ENCODE data around the gene IL6ST. TPM values are rescaled to one million over a fixed set of nuclear protein-coding genes. Genes with fewer than 3 reads are reported as not detected.

Gene IL6ST
- total and polyA plus RNA-seq, 10 of the 15 experiments (the other 5 are each of a cell fraction or from before 2014, with no cell fraction given): 1.5 to 139 (median 13.0) TPM

DNA sequence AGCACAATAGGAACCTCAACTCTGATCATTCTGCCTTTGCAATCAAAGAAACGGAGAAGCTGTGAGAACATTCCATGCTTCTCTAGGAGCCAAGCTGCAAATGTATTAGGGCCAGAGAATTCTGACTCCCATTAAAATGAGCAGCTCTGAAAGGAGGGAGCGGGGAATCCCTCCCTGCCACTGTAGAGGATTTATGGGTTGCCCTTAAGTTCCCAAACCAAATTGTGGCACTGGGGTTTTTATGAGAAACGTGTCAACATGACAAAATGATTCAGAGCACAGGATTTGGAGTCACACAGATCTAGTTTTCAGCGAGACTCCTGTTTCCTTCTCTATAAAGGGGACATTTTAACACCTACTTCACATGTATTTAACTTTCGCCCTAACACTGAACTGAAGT lies 1.8 kb downstream of the IL6ST start:
- no peaks in the 10 kb centered on the region for H3K9me3 ChIP-seq (replicated peaks; ENCODE audit: control insufficient read depth, insufficient read depth, low read length)
- POLR2A ChIA-PET: interaction anchor here (0.9 to 3.5 kb wide), 9 partner anchors 10 to 112 kb away, joined by 3 to 26 read pairs (median 3); no protein-coding TSS in a partner anchor
- WGBS (ENCODE audit: insufficient coverage, insufficient replicate concordance, low lambda C conversion rate, missing lambda C conversion rate): 24% methylated on average over 5 of the region's 5 CpGs
- H4K20me1 ChIP-seq (ENCODE audit: control insufficient read depth, insufficient read depth): no peaks in the 10 kb centered on the region
- peak overlapping the region; percentile 93 for H3K4me3 ChIP-seq
- TF ChIP-seq POLR2AphosphoS5 (IDR thresholded peaks at IDR 0.05; ENCODE audit: low read length) (peak; percentile 54; the same call in 1 of the 2 replicates), LARP7 (IDR thresholded peaks at IDR 0.05) (peak; percentile 50; the same call in 1 of the 2 replicates), ZNF24 (IDR thresholded peaks at IDR 0.05) (peak; percentile 70; the same call in 1 of the 2 replicates), HDAC2 (IDR thresholded peaks at IDR 0.05) (no peak), BHLHE40 (IDR thresholded peaks at IDR 0.05; ENCODE audit: borderline replicate concordance in 1 of 2, low read depth in 2 of 2, low read length in 1 of 2) (peak in 1 of 2 experiments; percentile 22; a peak in 1 of 4 replicates), ZNF207 (IDR thresholded peaks at IDR 0.05; ENCODE audit: borderline replicate concordance) (0 out of 2 replicates have a peak, but pooled peaks have one; percentile 23), MXI1 (IDR thresholded peaks at IDR 0.05; ENCODE audit: low read depth, low read length) (no peak), BCL11A (IDR thresholded peaks at IDR 0.05; ENCODE audit: low read depth, low read length) (0 out of 2 replicates have a peak, but pooled peaks have one; percentile 5)
- TF ChIP-seq, protein P1, sequence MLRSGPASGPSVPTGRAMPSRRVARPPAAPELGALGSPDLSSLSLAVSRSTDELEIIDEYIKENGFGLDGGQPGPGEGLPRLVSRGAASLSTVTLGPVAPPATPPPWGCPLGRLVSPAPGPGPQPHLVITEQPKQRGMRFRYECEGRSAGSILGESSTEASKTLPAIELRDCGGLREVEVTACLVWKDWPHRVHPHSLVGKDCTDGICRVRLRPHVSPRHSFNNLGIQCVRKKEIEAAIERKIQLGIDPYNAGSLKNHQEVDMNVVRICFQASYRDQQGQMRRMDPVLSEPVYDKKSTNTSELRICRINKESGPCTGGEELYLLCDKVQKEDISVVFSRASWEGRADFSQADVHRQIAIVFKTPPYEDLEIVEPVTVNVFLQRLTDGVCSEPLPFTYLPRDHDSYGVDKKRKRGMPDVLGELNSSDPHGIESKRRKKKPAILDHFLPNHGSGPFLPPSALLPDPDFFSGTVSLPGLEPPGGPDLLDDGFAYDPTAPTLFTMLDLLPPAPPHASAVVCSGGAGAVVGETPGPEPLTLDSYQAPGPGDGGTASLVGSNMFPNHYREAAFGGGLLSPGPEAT (IDR thresholded peaks at IDR 0.05; ENCODE audit: low read depth): peak; percentile 20; the same call in 1 of the 2 replicates
- TF ChIP-seq, protein P2, sequence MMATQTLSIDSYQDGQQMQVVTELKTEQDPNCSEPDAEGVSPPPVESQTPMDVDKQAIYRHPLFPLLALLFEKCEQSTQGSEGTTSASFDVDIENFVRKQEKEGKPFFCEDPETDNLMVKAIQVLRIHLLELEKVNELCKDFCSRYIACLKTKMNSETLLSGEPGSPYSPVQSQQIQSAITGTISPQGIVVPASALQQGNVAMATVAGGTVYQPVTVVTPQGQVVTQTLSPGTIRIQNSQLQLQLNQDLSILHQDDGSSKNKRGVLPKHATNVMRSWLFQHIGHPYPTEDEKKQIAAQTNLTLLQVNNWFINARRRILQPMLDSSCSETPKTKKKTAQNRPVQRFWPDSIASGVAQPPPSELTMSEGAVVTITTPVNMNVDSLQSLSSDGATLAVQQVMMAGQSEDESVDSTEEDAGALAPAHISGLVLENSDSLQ (IDR thresholded peaks at IDR 0.05): no peak
- TF ChIP-seq, protein P3, sequence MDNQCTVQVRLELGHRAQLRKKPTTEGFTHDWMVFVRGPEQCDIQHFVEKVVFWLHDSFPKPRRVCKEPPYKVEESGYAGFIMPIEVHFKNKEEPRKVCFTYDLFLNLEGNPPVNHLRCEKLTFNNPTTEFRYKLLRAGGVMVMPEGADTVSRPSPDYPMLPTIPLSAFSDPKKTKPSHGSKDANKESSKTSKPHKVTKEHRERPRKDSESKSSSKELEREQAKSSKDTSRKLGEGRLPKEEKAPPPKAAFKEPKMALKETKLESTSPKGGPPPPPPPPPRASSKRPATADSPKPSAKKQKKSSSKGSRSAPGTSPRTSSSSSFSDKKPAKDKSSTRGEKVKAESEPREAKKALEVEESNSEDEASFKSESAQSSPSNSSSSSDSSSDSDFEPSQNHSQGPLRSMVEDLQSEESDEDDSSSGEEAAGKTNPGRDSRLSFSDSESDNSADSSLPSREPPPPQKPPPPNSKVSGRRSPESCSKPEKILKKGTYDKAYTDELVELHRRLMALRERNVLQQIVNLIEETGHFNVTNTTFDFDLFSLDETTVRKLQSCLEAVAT (IDR thresholded peaks at IDR 0.05): peak; percentile 33; the same call in 1 of the 2 replicates
- no peaks in the 10 kb centered on the region; the same call in none of the 2 replicates for H3K4me1 ChIP-seq (ENCODE audit: control insufficient read depth, insufficient read depth, low read length)
- H3K4me2 ChIP-seq (ENCODE audit: control insufficient read depth, insufficient read depth): 0 out of 2 replicates have a peak overlapping the region, but pooled peaks have one; percentile 30
- no peak for DNase-seq (ENCODE audit: low read depth, low spot score)
- peak overlapping the region; percentile 21; the same call in 1 of the 2 replicates for H3K27ac ChIP-seq (ENCODE audit: control insufficient read depth, insufficient read depth)
- H2AFZ ChIP-seq (ENCODE audit: control insufficient read depth, low read depth, low read length): no peak overlapping the region
- SMC1A ChIA-PET (ENCODE audit: uncharacterized antibody, unreplicated experiment): interaction anchor here (0.7 to 7.6 kb wide), 13 partner anchors 11 to 208 kb away, joined by 3 to 89 read pairs (median 9); no protein-coding TSS in a partner anchor
- intact Hi-C loops (cut with micrococcal nuclease; ENCODE audit: unreplicated experiment) (no loop called here), in situ Hi-C loops (cut with MboI) (loop anchor here (5.0 to 10.0 kb wide), 3 partner anchors 64 to 1182 kb away; partner anchors contain the start of gene GPBP1)
- BruUV-seq (replicated peaks): no TSS peak
- H3K27me3 ChIP-seq (replicated peaks in 1 of 2; ENCODE audit: control insufficient read depth in 2 of 2, insufficient read depth in 2 of 2, low read length in 1 of 2): no peaks in the 10 kb centered on the region
- no peak for ATAC-seq
- no peak for FAIRE-seq
- H3K36me3 ChIP-seq (ENCODE audit: control insufficient read depth in 2 of 2, insufficient read depth in 2 of 2, low read length in 1 of 2): no peaks in the 10 kb centered on the region
- CTCF ChIA-PET: interaction anchor here (0.8 to 3.8 kb wide), 5 partner anchors 14 to 208 kb away, joined by 3 to 12 read pairs (median 3); no protein-coding TSS in a partner anchor
- H3K79me2 ChIP-seq (ENCODE audit: control insufficient read depth, insufficient read depth, low read length): peaks cover 67% of the 10 kb centered on the region
- RAD21 ChIA-PET (ENCODE audit: unreplicated experiment): interaction anchor here (1.0 to 11.5 kb wide), 7 partner anchors 12 to 155 kb away, joined by 3 to 77 read pairs (median 9); no protein-coding TSS in a partner anchor
- peak overlapping the region; percentile 19; the same call in 1 of the 2 replicates for H3K9ac ChIP-seq (ENCODE audit: control insufficient read depth, insufficient read depth, low read length)
